B cell (primary cell): ENCODE results near the gene LONRF2.

ENCODE experiments used
- CTCF ChIP-seq: fragments of 200-600 bp; IDR thresholded peaks from one replicate; pipeline ENCODE4 v1.8.0; 2022; ENCODE audit warnings: antibody characterized with exemption, mild to moderate bottlenecking
- EZH2 ChIP-seq: IDR thresholded peaks from 2 replicates; pipeline ENCODE4 v1.6.1; 2012; ENCODE audit warnings: borderline replicate concordance, low read depth, mild to moderate bottlenecking, moderate library complexity, low read length; ENCODE audit not compliant: insufficient read depth, poor library complexity, severe bottlenecking

DNA sequence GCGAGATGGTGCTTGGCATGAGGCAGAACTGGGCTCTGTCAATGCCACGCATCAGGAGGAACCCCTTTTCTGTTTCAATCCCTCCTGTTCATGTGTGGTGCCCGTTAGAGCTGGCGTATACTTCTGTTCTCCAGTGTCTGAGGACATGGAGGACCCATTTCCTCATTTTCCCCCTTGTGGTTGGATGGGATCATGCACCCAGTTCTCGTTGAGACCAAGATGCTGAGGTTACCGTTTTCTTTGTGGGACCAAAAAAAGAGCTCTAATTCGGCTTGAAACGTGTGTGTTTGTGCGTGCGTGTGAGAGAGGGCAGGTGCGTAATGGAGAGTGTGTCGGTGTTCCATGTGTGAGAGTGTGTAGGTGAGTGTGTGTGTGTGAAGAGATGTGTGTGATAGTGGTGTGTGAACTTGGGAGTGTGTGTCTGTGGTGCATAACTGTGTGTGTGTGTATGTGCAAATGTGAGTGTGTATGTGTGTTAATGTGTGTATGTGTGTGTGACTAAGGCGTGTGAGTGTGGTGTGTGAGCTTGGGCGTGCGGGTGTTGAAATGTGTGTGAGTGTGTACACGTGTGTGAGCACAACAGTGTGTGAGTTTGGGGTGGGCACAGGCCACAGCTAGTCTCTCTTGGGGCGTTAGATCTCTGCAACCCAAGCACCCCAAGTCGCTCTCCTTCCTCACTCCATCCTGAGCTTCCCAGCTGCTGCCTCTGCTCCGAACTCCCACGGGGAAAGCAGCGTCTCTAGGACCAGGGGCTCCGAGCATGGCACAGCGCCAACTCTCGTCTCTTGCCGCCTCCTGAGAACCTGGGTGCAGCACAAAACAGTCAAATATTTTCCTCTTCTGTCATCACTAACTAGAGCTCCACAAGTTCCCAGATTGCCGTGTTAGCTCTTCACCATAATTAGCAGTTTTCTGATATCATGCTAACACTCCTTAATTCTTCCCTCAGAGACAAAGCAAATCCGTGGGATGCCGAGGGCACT is 75.8 kb downstream of the LONRF2 start:
- TF ChIP-seq CTCF: peak; percentile 53
- TF ChIP-seq EZH2: no peak
